GM23338 (cell line): ENCODE measurements around the gene RAMACL. TPM values are rescaled to one million over a fixed set of nuclear protein-coding genes. Genes with fewer than 3 reads are reported as not detected.

Source experiments
- ATAC-seq: fragments of 200-7000 bp; cut with Tn5 transposase; 3 replicates; pipeline ENCODE4 v1.9.1; 2020
- DNase-seq: peaks from one replicate; pipeline ENCODE4 v3.0.0-alpha.2; 2015; ENCODE audit warnings: low spot score
- H2AFZ ChIP-seq: fragments of 200-600 bp; sonication (generic); 2 replicates; pipeline ENCODE4 v1.8.0; 2016; ENCODE audit warnings: antibody characterized with exemption, mild to moderate bottlenecking, moderate library complexity
- H3F3A ChIP-seq: fragments of 200-600 bp; sonication (generic); replicated peaks from 2 replicates; pipeline ENCODE4 v1.8.0; 2017; ENCODE audit warnings: antibody characterized with exemption, mixed run types, low read depth
- H3K27ac ChIP-seq: fragments of 200-600 bp; sonication (generic); 2 replicates; pipeline ENCODE4 v1.6.1; 2016; ENCODE audit warnings: low read depth
- H3K27me3 ChIP-seq: fragments of 200-600 bp; sonication (generic); 2 replicates; pipeline ENCODE4 v1.8.0; 2016; ENCODE audit warnings: mild to moderate bottlenecking, mixed run types, moderate library complexity; ENCODE audit not compliant: insufficient read depth
- H3K36me3 ChIP-seq: fragments of 200-600 bp; sonication (generic); 2 replicates; pipeline ENCODE4 v1.8.0; 2016; ENCODE audit warnings: mild to moderate bottlenecking; ENCODE audit not compliant: insufficient read depth
- H3K4me1 ChIP-seq: fragments of 200-600 bp; sonication (generic); 2 replicates; pipeline ENCODE4 v1.8.0; 2016; ENCODE audit warnings: mild to moderate bottlenecking, moderate library complexity; ENCODE audit not compliant: insufficient read depth
- H3K4me2 ChIP-seq: fragments of 200-600 bp; sonication (generic); 2 replicates; pipeline ENCODE4 v1.7.1; 2017; ENCODE audit warnings: mixed run types
- H3K4me3 ChIP-seq: fragments of 200-600 bp; sonication (generic); 2 replicates; pipeline ENCODE4 v1.6.1; 2016; ENCODE audit warnings: mixed run types
- H3K79me2 ChIP-seq: fragments of 200-600 bp; sonication (generic); replicated peaks from 2 replicates; pipeline ENCODE4 v1.8.0; 2017; ENCODE audit warnings: mild to moderate bottlenecking; ENCODE audit not compliant: insufficient read depth
- H3K9me2 ChIP-seq: fragments of 200-600 bp; sonication (generic); 2 replicates; pipeline ENCODE4 v1.8.0; 2017; ENCODE audit not compliant: insufficient read depth
- H4K20me1 ChIP-seq: fragments of 200-600 bp; sonication (generic); replicated peaks from 2 replicates; pipeline ENCODE4 v1.8.0; 2017; ENCODE audit warnings: mild to moderate bottlenecking; ENCODE audit not compliant: insufficient read depth
- H3K27ac Mint-ChIP-seq: 2 replicates; pipeline ENCODE4 v1.8.0; 2020; ENCODE audit warnings: inconsistent platforms, mild to moderate bottlenecking, moderate library complexity, mixed read lengths
- H3K27me3 Mint-ChIP-seq: 3 replicates; pipeline ENCODE4 v1.8.0; 2022; ENCODE audit warnings: low read depth, mild to moderate bottlenecking, moderate library complexity, mixed read lengths, inconsistent platforms; ENCODE audit not compliant: insufficient read depth, poor library complexity
- H3K36me3 Mint-ChIP-seq: 3 replicates; pipeline ENCODE4 v1.8.0; 2021; ENCODE audit warnings: low read depth, mild to moderate bottlenecking, inconsistent platforms, moderate library complexity, mixed read lengths
- H3K4me1 Mint-ChIP-seq: 3 replicates; pipeline ENCODE4 v1.8.0; 2020; ENCODE audit warnings: mild to moderate bottlenecking, inconsistent platforms, mixed read lengths
- H3K4me3 Mint-ChIP-seq: 3 replicates; pipeline ENCODE4 v1.8.0; 2021; ENCODE audit warnings: moderate library complexity, mild to moderate bottlenecking, inconsistent platforms, mixed read lengths
- H3K9me3 Mint-ChIP-seq: 3 replicates; pipeline ENCODE4 v1.8.0; 2020; ENCODE audit warnings: moderate library complexity, mild to moderate bottlenecking, inconsistent platforms, mixed read lengths
- CREB1 ChIP-seq: fragments of 250-450 bp; sonication (Bioruptor Pico); IDR thresholded peaks from 2 replicates; pipeline ENCODE4 v1.5.0; 2020; ENCODE audit warnings: low read depth, mild to moderate bottlenecking, moderate library complexity
- CTCF ChIP-seq, 2 experiments: fragments of 200-600 bp in 1 of 2; sonication (generic) in 1 of 2; conservative IDR thresholded peaks; 2 replicates each; pipeline versions ENCODE4 v1.5.1 to v1.6.1; 2016 to 2017; ENCODE audit warnings: antibody characterized with exemption in 2 of 2, low read depth in 2 of 2, mild to moderate bottlenecking in 2 of 2, moderate library complexity in 1 of 2
- ETS1 ChIP-seq: IDR thresholded peaks from 2 replicates; pipeline ENCODE4 v1.6.1; 2016; ENCODE audit warnings: antibody characterized with exemption
- EZH2 ChIP-seq: fragments of 200-600 bp; sonication (generic); IDR thresholded peaks from one replicate; pipeline ENCODE4 v1.8.0; 2017; ENCODE audit warnings: antibody characterized with exemption, mild to moderate bottlenecking, low read depth; ENCODE audit not compliant: unreplicated experiment
- EZH2phosphoT487 ChIP-seq: fragments of 200-600 bp; sonication (generic); IDR thresholded peaks from one replicate; pipeline ENCODE4 v1.8.1; 2018; ENCODE audit warnings: antibody characterized with exemption; ENCODE audit not compliant: unreplicated experiment
- JUNB ChIP-seq: IDR thresholded peaks from one replicate; pipeline ENCODE4 v1.6.1; 2016; ENCODE audit warnings: antibody characterized with exemption; ENCODE audit not compliant: unreplicated experiment
- NANOG ChIP-seq: IDR thresholded peaks from 2 replicates; pipeline ENCODE4 v1.6.1; 2016; ENCODE audit warnings: antibody characterized with exemption, borderline replicate concordance
- POLR2AphosphoS5 ChIP-seq: IDR thresholded peaks from 2 replicates; pipeline ENCODE4 v1.6.1; 2016; ENCODE audit warnings: antibody characterized with exemption, low read depth
- STAT1 ChIP-seq: IDR thresholded peaks from one replicate; pipeline ENCODE4 v1.6.1; 2016; ENCODE audit warnings: antibody characterized with exemption; ENCODE audit not compliant: unreplicated experiment
- ZNF114 ChIP-seq: fragments of 250-450 bp; sonication (Bioruptor Pico); IDR thresholded peaks from 2 replicates; pipeline ENCODE4 v1.5.0; 2020; ENCODE audit warnings: mild to moderate bottlenecking, moderate library complexity
- ZNF331 ChIP-seq: fragments of 250-450 bp; sonication (Bioruptor Pico); IDR thresholded peaks from 2 replicates; pipeline ENCODE4 v1.5.0; 2020; ENCODE audit warnings: low read depth, mild to moderate bottlenecking, moderate library complexity
- polyA plus RNA-seq: library from polyadenylated mRNA; unstranded; fragments of >200 nt; fragmentation: Nextera tagmentation; extraction: Ambion mirVana; gene quantifications from 2 replicates; pipeline ENCODE4 v1.2.1, GENCODE V29; 2016
- total RNA-seq: library from RNA; depleted of rRNA; stranded (reverse); fragments of >200 nt; shearing (Covaris generic); gene quantifications from 2 replicates; pipeline ENCODE4 v1.2.3, GENCODE V29; 2014
- TF ChIP-seq, protein P1 (sequence below): IDR thresholded peaks from one replicate; pipeline ENCODE4 v1.6.1; 2018; ENCODE audit warnings: antibody characterized with exemption; ENCODE audit not compliant: unreplicated experiment
- TF ChIP-seq, protein P2 (sequence below): fragments of 250-450 bp; sonication (Bioruptor Pico); IDR thresholded peaks from 2 replicates; pipeline ENCODE4 v1.5.0; 2020; ENCODE audit warnings: mild to moderate bottlenecking, moderate library complexity

RAMACL gene
- total and polyA plus RNA-seq, 2 experiments from 2014 or later, result 0.61 to 4.0 TPM

DNA sequence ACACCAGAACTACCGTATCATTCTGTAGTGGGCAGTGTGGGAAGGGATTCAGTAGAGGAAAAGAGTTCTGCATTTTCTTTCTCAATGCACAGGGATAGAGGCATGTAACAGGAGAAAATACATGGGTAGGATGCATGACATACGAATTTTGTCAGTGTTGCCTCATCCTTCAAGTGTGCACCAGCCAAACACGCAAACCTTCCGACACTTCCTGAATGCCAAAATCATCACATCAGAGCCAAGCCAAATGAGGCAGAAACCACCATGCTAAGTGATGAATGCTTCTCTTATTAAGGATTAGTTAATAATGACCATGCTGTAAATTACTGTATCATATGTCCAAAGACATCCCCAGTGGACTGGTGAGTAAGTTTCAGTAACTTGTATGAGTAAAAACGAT is 27.3 kb downstream of the RAMACL start:
- Mint-ChIP-seq H3K4me1 (peaks cover 54% of the 10 kb centered on the region), H3K27me3 (peaks cover 2% of the 10 kb centered on the region), H3K27ac (no peak overlapping the region), H3K4me3 (no peak overlapping the region), H3K9me3 (no peaks in the 10 kb centered on the region; the same call in 2 of the 3 replicates), H3K36me3 (no peaks in the 10 kb centered on the region; the same call in none of the 3 replicates)
- no peak overlapping the region for H2AFZ ChIP-seq
- TF ChIP-seq CTCF (conservative IDR thresholded peaks at IDR 0.05; ENCODE audit: low read depth in 2 of 2) (no peak), NANOG (no peak), ZNF114 (no peak), POLR2AphosphoS5 (no peak), EZH2phosphoT487 (no peak), CREB1 (CRISPR knock-in tag) (no peak), JUNB (no peak), ETS1 (no peak), STAT1 (no peak), EZH2 (no peak), ZNF331 (CRISPR knock-in tag) (no peak)
- TF ChIP-seq, protein P1, sequence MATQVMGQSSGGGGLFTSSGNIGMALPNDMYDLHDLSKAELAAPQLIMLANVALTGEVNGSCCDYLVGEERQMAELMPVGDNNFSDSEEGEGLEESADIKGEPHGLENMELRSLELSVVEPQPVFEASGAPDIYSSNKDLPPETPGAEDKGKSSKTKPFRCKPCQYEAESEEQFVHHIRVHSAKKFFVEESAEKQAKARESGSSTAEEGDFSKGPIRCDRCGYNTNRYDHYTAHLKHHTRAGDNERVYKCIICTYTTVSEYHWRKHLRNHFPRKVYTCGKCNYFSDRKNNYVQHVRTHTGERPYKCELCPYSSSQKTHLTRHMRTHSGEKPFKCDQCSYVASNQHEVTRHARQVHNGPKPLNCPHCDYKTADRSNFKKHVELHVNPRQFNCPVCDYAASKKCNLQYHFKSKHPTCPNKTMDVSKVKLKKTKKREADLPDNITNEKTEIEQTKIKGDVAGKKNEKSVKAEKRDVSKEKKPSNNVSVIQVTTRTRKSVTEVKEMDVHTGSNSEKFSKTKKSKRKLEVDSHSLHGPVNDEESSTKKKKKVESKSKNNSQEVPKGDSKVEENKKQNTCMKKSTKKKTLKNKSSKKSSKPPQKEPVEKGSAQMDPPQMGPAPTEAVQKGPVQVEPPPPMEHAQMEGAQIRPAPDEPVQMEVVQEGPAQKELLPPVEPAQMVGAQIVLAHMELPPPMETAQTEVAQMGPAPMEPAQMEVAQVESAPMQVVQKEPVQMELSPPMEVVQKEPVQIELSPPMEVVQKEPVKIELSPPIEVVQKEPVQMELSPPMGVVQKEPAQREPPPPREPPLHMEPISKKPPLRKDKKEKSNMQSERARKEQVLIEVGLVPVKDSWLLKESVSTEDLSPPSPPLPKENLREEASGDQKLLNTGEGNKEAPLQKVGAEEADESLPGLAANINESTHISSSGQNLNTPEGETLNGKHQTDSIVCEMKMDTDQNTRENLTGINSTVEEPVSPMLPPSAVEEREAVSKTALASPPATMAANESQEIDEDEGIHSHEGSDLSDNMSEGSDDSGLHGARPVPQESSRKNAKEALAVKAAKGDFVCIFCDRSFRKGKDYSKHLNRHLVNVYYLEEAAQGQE, result no peak
- TF ChIP-seq, protein P2, sequence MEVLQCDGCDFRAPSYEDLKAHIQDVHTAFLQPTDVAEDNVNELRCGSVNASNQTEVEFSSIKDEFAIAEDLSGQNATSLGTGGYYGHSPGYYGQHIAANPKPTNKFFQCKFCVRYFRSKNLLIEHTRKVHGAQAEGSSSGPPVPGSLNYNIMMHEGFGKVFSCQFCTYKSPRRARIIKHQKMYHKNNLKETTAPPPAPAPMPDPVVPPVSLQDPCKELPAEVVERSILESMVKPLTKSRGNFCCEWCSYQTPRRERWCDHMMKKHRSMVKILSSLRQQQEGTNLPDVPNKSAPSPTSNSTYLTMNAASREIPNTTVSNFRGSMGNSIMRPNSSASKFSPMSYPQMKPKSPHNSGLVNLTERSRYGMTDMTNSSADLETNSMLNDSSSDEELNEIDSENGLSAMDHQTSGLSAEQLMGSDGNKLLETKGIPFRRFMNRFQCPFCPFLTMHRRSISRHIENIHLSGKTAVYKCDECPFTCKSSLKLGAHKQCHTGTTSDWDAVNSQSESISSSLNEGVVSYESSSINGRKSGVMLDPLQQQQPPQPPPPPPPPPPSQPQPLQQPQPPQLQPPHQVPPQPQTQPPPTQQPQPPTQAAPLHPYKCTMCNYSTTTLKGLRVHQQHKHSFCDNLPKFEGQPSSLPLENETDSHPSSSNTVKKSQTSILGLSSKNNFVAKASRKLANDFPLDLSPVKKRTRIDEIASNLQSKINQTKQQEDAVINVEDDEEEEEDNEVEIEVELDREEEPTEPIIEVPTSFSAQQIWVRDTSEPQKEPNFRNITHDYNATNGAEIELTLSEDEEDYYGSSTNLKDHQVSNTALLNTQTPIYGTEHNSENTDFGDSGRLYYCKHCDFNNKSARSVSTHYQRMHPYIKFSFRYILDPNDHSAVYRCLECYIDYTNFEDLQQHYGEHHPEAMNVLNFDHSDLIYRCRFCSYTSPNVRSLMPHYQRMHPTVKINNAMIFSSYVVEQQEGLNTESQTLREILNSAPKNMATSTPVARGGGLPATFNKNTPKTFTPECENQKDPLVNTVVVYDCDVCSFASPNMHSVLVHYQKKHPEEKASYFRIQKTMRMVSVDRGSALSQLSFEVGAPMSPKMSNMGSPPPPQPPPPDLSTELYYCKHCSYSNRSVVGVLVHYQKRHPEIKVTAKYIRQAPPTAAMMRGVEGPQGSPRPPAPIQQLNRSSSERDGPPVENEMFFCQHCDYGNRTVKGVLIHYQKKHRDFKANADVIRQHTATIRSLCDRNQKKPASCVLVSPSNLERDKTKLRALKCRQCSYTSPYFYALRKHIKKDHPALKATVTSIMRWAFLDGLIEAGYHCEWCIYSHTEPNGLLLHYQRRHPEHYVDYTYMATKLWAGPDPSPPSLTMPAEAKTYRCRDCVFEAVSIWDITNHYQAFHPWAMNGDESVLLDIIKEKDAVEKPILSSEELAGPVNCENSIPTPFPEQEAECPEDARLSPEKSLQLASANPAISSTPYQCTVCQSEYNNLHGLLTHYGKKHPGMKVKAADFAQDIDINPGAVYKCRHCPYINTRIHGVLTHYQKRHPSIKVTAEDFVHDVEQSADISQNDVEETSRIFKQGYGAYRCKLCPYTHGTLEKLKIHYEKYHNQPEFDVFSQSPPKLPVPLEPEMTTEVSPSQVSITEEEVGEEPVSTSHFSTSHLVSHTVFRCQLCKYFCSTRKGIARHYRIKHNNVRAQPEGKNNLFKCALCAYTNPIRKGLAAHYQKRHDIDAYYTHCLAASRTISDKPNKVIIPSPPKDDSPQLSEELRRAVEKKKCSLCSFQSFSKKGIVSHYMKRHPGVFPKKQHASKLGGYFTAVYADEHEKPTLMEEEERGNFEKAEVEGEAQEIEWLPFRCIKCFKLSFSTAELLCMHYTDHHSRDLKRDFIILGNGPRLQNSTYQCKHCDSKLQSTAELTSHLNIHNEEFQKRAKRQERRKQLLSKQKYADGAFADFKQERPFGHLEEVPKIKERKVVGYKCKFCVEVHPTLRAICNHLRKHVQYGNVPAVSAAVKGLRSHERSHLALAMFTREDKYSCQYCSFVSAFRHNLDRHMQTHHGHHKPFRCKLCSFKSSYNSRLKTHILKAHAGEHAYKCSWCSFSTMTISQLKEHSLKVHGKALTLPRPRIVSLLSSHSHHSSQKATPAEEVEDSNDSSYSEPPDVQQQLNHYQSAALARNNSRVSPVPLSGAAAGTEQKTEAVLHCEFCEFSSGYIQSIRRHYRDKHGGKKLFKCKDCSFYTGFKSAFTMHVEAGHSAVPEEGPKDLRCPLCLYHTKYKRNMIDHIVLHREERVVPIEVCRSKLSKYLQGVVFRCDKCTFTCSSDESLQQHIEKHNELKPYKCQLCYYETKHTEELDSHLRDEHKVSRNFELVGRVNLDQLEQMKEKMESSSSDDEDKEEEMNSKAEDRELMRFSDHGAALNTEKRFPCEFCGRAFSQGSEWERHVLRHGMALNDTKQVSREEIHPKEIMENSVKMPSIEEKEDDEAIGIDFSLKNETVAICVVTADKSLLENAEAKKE (CRISPR knock-in tag), result no peak
- DNase-seq (no peak), ATAC-seq (no peak)
- no peak overlapping the region for H3K27ac ChIP-seq
- H3K27me3 ChIP-seq, result no peaks in the 10 kb centered on the region
- H3K4me1 ChIP-seq, result peaks cover 40% of the 10 kb centered on the region
- H3K36me3 ChIP-seq, result no peaks in the 10 kb centered on the region
- no peak overlapping the region for H3K4me2 ChIP-seq
- H4K20me1 ChIP-seq, result no peaks in the 10 kb centered on the region; the same call in 1 of the 2 replicates
- H3K79me2 ChIP-seq, result peaks cover 57% of the 10 kb centered on the region
- H3K9me2 ChIP-seq, result no peaks in the 10 kb centered on the region
- no peak overlapping the region for H3K4me3 ChIP-seq
- H3F3A ChIP-seq, result no peaks in the 10 kb centered on the region
